GM12892 (cell line): Measurements from ENCODE around the gene CFAP46.
"Not testable (repeated sequence)": the region's sequence is repeated elsewhere in the genome, so short reads cannot be mapped to it uniquely, and the experiment has no call there.

Source experiments
- DNase-seq: peaks from one replicate; pipeline ENCODE4 v3.0.0; 2011; ENCODE audit not compliant: insufficient read length
- FAIRE-seq: peaks from 2 replicates; lab custom pipeline; 2011; peaks lifted over from hg19 to GRCh38; lab: Jason Lieb, UNC
- POLR2A ChIP-seq: IDR thresholded peaks from 2 replicates; pipeline ENCODE4 v1.6.1; 2011; ENCODE audit warnings: low read depth, low read length, control low read depth
- POLR2AphosphoS5 ChIP-seq: IDR thresholded peaks from 2 replicates; pipeline ENCODE4 v1.6.1; 2011; ENCODE audit warnings: low read depth, low read length, control low read depth
- TAF1 ChIP-seq: IDR thresholded peaks from 2 replicates; pipeline ENCODE4 v1.6.1; 2011; ENCODE audit warnings: low read depth, mild to moderate bottlenecking, control low read depth, low read length, borderline replicate concordance

Gene CFAP46

GRCh38 chr10:132793213-132793612 lies 149.2 kb downstream of the CFAP46 start:
- TF ChIP-seq POLR2AphosphoS5: no peak
- FAIRE-seq (no peak), DNase-seq (no peak)

GRCh38 chr10:132792796-132793195 lies 149.6 kb downstream of the CFAP46 start:
- FAIRE-seq (no peak), DNase-seq (no peak)
- TF ChIP-seq POLR2AphosphoS5: no peak
- no peak for TF ChIP-seq TAF1

GRCh38 chr10:132792099-132792498 lies 150.3 kb downstream of the CFAP46 start:
- not testable (repeated sequence) for FAIRE-seq, DNase-seq

- no peak for DNase-seq
- TF ChIP-seq TAF1 (no peak), POLR2A (no peak), POLR2AphosphoS5 (no peak)
- FAIRE-seq: no peak
These were observed 151.2 kb downstream of the CFAP46 start for GRCh38 chr10:132790934-132791829.

GRCh38 chr10:132790470-132790869 lies 151.9 kb downstream of the CFAP46 start:
- FAIRE-seq: no peak
- no peak for TF ChIP-seq POLR2A
- TF ChIP-seq POLR2AphosphoS5: no peak
- TF ChIP-seq TAF1: no peak
- no peak for DNase-seq

GRCh38 chr10:132789659-132790148 lies 152.7 kb downstream of the CFAP46 start:
- FAIRE-seq (no peak), DNase-seq (no peak)
- TF ChIP-seq TAF1 (no peak), POLR2A (no peak), POLR2AphosphoS5 (no peak)

GRCh38 chr10:132788831-132789219 lies 153.5 kb downstream of the CFAP46 start:
- DNase-seq: no peak
- FAIRE-seq: no peak
- no peak for TF ChIP-seq TAF1
- TF ChIP-seq POLR2AphosphoS5: no peak
- no peak for TF ChIP-seq POLR2A

- no peak for DNase-seq
- TF ChIP-seq POLR2A (no peak), TAF1 (no peak), POLR2AphosphoS5 (no peak)
- FAIRE-seq: no peak
These were observed 154.1 kb downstream of the CFAP46 start for GRCh38 chr10:132788180-132788830.

GRCh38 chr10:132787495-132788179 lies 154.7 kb downstream of the CFAP46 start:
- TF ChIP-seq POLR2AphosphoS5: no peak
- TF ChIP-seq TAF1: no peak
- FAIRE-seq (no peak), DNase-seq (no peak)

- no peak for TF ChIP-seq POLR2A
- TF ChIP-seq POLR2AphosphoS5: no peak
- no peak for TF ChIP-seq TAF1
- FAIRE-seq: no peak
- no peak for DNase-seq
These were observed 155.4 kb downstream of the CFAP46 start for GRCh38 chr10:132786884-132787494.

- DNase-seq (no peak), FAIRE-seq (no peak)
- TF ChIP-seq POLR2A: no peak
- no peak for TF ChIP-seq POLR2AphosphoS5
- TF ChIP-seq TAF1: no peak
These were observed 155.9 kb downstream of the CFAP46 start for GRCh38 chr10:132786476-132786883.
